ENCODE measurements around the gene GPR135. TPM values are rescaled to one million over a fixed set of nuclear protein-coding genes. Genes with fewer than 3 reads are reported as not detected.
A peak's percentile ranks its signal among the peaks of the same experiment; 100 is the strongest.

The GPR135 gene
- total RNA-seq, 1 experiment from 2014 or later: 2.3 TPM

DNA sequence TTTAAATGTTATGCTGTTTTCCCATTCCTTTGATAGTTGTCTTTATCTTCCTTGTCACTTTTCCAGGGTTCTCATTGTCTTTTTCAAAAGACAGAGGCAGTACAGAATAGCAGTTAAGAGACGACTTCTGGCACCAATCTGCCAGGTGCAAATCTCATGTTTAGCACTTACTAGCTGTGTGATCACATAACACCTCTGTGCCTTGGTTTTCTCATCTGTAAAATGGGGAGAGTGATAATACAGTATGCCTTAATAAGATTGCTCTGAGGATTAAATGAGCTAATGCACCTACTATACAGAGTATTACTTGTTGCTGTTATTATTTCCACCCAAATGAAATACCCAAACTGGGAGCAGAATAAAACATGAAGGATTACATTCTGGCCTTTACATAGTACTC is 4.8 kb downstream of the GPR135 start:
- DNase-seq (ENCODE audit: low spot score): no peak
- no peaks in the 10 kb centered on the region for H3K36me3 ChIP-seq (ENCODE audit: insufficient read depth, low read length, poor library complexity, severe bottlenecking)
- TF ChIP-seq EZH2 (IDR thresholded peaks at IDR 0.05; ENCODE audit: borderline replicate concordance, low read depth, low read length, poor library complexity, severe bottlenecking): no peak
- TF ChIP-seq, protein P1, sequence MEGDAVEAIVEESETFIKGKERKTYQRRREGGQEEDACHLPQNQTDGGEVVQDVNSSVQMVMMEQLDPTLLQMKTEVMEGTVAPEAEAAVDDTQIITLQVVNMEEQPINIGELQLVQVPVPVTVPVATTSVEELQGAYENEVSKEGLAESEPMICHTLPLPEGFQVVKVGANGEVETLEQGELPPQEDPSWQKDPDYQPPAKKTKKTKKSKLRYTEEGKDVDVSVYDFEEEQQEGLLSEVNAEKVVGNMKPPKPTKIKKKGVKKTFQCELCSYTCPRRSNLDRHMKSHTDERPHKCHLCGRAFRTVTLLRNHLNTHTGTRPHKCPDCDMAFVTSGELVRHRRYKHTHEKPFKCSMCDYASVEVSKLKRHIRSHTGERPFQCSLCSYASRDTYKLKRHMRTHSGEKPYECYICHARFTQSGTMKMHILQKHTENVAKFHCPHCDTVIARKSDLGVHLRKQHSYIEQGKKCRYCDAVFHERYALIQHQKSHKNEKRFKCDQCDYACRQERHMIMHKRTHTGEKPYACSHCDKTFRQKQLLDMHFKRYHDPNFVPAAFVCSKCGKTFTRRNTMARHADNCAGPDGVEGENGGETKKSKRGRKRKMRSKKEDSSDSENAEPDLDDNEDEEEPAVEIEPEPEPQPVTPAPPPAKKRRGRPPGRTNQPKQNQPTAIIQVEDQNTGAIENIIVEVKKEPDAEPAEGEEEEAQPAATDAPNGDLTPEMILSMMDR (conservative IDR thresholded peaks at IDR 0.05; ENCODE audit: low read depth, low read length): no peak
- no peaks in the 10 kb centered on the region for H3K27me3 ChIP-seq (replicated peaks; ENCODE audit: insufficient read depth, low read depth, low read length, poor library complexity)
- ChIA-PET POLR2A (ENCODE audit: low non-redundant PET) (no interaction called here), CTCF (no interaction called here)
- intact Hi-C loops (cut with micrococcal nuclease; ENCODE audit: unreplicated experiment): no loop called here
- peaks cover 7% of the 10 kb centered on the region for H3K4me1 ChIP-seq (ENCODE audit: insufficient read depth, low read length, poor library complexity, severe bottlenecking)
- H3K27ac ChIP-seq (ENCODE audit: low read depth, low read length, poor library complexity, severe bottlenecking): no peak overlapping the region
- no peak overlapping the region for H3K4me3 ChIP-seq (ENCODE audit: low read depth, low read length, poor library complexity, severe bottlenecking)
- H3K9me3 ChIP-seq (ENCODE audit: low read depth, low read length, poor library complexity, severe bottlenecking): no peaks in the 10 kb centered on the region
- BruUV-seq (replicated peaks): no TSS peak

DNA sequence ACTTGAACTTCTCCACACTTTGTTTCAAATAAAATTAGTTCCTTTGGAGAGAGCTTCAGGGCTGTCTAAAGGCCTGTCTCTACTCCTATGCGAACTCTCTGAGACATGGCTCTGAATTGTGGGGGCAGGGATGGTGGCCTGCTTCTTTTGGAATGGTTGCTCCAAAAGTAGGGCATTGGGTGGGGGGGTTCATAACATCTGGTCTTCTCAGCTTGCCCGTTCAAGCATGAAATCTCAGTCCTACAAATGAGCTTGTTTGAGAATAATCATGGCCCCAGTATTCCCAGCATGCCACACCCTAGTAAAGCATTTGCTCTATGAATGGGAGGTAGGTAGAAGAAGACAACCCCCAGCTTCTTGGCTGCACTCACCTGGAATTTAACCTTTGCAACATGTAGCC is 6.7 kb downstream of the GPR135 start:
- H3K4me3 ChIP-seq (ENCODE audit: low read depth, low read length, poor library complexity, severe bottlenecking): no peak overlapping the region
- no peaks in the 10 kb centered on the region for H3K27me3 ChIP-seq (replicated peaks; ENCODE audit: insufficient read depth, low read depth, low read length, poor library complexity)
- TF ChIP-seq EZH2 (IDR thresholded peaks at IDR 0.05; ENCODE audit: borderline replicate concordance, low read depth, low read length, poor library complexity, severe bottlenecking): no peak
- TF ChIP-seq, protein P1 (conservative IDR thresholded peaks at IDR 0.05; ENCODE audit: low read depth, low read length): no peak
- ChIA-PET POLR2A (ENCODE audit: low non-redundant PET) (no interaction called here), CTCF (no interaction called here)
- H3K27ac ChIP-seq (ENCODE audit: low read depth, low read length, poor library complexity, severe bottlenecking): no peak overlapping the region
- H3K4me1 ChIP-seq (ENCODE audit: insufficient read depth, low read length, poor library complexity, severe bottlenecking): no peaks in the 10 kb centered on the region
- no peaks in the 10 kb centered on the region for H3K36me3 ChIP-seq (ENCODE audit: insufficient read depth, low read length, poor library complexity, severe bottlenecking)
- H3K9me3 ChIP-seq (ENCODE audit: low read depth, low read length, poor library complexity, severe bottlenecking): no peaks in the 10 kb centered on the region
- intact Hi-C loops (cut with micrococcal nuclease; ENCODE audit: unreplicated experiment): loop anchor here (10.0 kb wide), 1 partner anchor 944 kb away; no protein-coding TSS in a partner anchor
- BruUV-seq (replicated peaks): no TSS peak
- DNase-seq (ENCODE audit: low spot score): no peak

DNA sequence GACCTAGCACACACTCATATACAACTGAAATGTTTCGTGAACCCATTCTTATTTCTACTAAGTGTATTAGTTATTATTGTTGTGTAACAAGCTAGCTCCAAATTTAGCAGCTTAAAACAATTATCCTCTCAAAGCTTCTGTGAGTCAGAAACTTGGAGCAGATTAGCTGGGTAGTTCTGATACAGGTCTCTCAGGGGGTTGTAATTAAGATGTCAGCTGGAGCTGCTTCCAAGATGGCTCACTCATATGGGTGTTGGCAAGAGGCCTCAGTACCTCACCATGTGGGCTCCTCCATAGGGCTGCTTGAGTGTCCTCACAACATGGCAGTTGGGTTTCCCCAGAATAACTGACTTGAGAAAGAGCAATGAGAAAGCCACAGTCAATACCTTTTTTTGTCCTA is 9.8 kb downstream of the GPR135 start:
- no peak overlapping the region for H3K4me3 ChIP-seq (ENCODE audit: low read depth, low read length, poor library complexity, severe bottlenecking)

More for the DNA sequence above, 9.8 kb downstream of the GPR135 start:
- peak; percentile 4 for DNase-seq (ENCODE audit: low spot score)
- Histone ChIP-seq H3K36me3 (ENCODE audit: insufficient read depth, low read length, poor library complexity, severe bottlenecking) (no peaks in the 10 kb centered on the region), H3K9me3 (ENCODE audit: low read depth, low read length, poor library complexity, severe bottlenecking) (no peaks in the 10 kb centered on the region), H3K27ac (ENCODE audit: low read depth, low read length, poor library complexity, severe bottlenecking) (no peak overlapping the region), H3K4me1 (ENCODE audit: insufficient read depth, low read length, poor library complexity, severe bottlenecking) (no peaks in the 10 kb centered on the region), H3K27me3 (replicated peaks; ENCODE audit: insufficient read depth, low read depth, low read length, poor library complexity) (no peaks in the 10 kb centered on the region)
- ChIA-PET CTCF (no interaction called here), POLR2A (ENCODE audit: low non-redundant PET) (no interaction called here)
- intact Hi-C loops (cut with micrococcal nuclease; ENCODE audit: unreplicated experiment): loop anchor here (10.0 kb wide), 1 partner anchor 941 kb away; no protein-coding TSS in a partner anchor
- no TSS peak for BruUV-seq (replicated peaks)
- TF ChIP-seq, protein P1 (conservative IDR thresholded peaks at IDR 0.05; ENCODE audit: low read depth, low read length): no peak
- TF ChIP-seq EZH2 (IDR thresholded peaks at IDR 0.05; ENCODE audit: borderline replicate concordance, low read depth, low read length, poor library complexity, severe bottlenecking): no peak

Measured in A673 (cell line).